Breast epithelium (tissue), 3 donors: Measurements from ENCODE around the gene KIF6.

Experiments used
- POLR2AphosphoS5 ChIP-seq, 3 donors: sonication (generic); formaldehyde crosslinking; IDR thresholded peaks; one replicate each; pipeline ENCODE4 v1.6.1; 2017; ENCODE audit warnings: antibody characterized with exemption in 3 of 3
- TF ChIP-seq, protein P1 (sequence below), 3 donors: fragments of 450-650 bp; IDR thresholded peaks; one replicate each; pipeline ENCODE4 v1.5.1; 2016 to 2017; ENCODE audit warnings: antibody characterized with exemption in 3 of 3, mild to moderate bottlenecking in 3 of 3, moderate library complexity in 3 of 3

DNA sequence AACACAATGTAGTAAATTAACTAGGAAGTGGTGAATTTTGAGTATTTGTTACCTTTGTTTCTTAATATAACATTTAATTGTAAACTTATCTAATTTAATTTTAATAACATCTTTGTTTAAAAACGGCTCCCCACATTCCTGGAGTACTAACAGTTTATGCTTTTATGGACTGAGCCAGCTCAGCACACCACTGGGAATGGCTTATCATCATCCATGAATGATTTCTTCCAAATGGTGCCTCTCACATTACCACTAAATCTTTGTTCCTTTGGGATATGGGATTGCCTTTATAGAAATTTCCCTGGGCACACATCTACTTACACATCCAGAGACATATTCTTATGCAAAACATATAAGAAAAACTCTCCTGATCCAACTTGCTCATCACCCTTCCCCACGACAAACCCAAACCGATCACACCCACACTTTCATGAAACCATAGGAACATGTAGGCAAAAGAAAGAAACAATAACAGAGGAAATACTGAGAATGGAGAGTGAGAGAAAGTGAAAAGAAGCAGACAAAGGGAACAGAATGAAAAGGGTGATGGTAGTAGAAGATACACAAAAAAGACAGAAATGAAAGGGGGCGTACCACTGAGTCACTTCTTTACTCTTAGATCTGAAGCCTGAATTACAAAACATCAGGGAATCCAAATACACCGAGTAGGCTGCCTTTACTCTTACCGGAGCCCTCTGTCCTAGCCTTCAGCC is 344.2 kb downstream of the KIF6 start:
- TF ChIP-seq, protein P1, sequence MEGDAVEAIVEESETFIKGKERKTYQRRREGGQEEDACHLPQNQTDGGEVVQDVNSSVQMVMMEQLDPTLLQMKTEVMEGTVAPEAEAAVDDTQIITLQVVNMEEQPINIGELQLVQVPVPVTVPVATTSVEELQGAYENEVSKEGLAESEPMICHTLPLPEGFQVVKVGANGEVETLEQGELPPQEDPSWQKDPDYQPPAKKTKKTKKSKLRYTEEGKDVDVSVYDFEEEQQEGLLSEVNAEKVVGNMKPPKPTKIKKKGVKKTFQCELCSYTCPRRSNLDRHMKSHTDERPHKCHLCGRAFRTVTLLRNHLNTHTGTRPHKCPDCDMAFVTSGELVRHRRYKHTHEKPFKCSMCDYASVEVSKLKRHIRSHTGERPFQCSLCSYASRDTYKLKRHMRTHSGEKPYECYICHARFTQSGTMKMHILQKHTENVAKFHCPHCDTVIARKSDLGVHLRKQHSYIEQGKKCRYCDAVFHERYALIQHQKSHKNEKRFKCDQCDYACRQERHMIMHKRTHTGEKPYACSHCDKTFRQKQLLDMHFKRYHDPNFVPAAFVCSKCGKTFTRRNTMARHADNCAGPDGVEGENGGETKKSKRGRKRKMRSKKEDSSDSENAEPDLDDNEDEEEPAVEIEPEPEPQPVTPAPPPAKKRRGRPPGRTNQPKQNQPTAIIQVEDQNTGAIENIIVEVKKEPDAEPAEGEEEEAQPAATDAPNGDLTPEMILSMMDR (IDR thresholded peaks at IDR 0.05) = no peak
- TF ChIP-seq POLR2AphosphoS5 (IDR thresholded peaks at IDR 0.05) = no peak
